Measurements from ENCODE around the gene ORC4. TPM values are rescaled to one million over a fixed set of nuclear protein-coding genes. Genes with fewer than 3 reads are reported as not detected.

Gene ORC4
- total RNA-seq, 4 donors from 2014 or later = 32.6 to 72.3 (median 51.8) TPM

- TF ChIP-seq POLR2A (IDR thresholded peaks at IDR 0.05) (no peak), POLR2AphosphoS5 (IDR thresholded peaks at IDR 0.05) (no peak), EP300 (IDR thresholded peaks at IDR 0.05) (no peak)
- TF ChIP-seq, protein P1, sequence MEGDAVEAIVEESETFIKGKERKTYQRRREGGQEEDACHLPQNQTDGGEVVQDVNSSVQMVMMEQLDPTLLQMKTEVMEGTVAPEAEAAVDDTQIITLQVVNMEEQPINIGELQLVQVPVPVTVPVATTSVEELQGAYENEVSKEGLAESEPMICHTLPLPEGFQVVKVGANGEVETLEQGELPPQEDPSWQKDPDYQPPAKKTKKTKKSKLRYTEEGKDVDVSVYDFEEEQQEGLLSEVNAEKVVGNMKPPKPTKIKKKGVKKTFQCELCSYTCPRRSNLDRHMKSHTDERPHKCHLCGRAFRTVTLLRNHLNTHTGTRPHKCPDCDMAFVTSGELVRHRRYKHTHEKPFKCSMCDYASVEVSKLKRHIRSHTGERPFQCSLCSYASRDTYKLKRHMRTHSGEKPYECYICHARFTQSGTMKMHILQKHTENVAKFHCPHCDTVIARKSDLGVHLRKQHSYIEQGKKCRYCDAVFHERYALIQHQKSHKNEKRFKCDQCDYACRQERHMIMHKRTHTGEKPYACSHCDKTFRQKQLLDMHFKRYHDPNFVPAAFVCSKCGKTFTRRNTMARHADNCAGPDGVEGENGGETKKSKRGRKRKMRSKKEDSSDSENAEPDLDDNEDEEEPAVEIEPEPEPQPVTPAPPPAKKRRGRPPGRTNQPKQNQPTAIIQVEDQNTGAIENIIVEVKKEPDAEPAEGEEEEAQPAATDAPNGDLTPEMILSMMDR (IDR thresholded peaks at IDR 0.05) = no peak
- H3K27me3 ChIP-seq = no peaks in the 10 kb centered on the region
- H3K4me1 ChIP-seq = peaks cover 0 to 26% (median 3%) of the 10 kb centered on the region in 3 donors
- no peaks in the 10 kb centered on the region for H3K9me3 ChIP-seq
- no peak overlapping the region for H3K4me3 ChIP-seq
- H3K36me3 ChIP-seq = peaks cover 0 to 50% of the 10 kb centered on the region in 2 donors
- ATAC-seq = no peak
- H3K27ac ChIP-seq = no peak overlapping the region
- 11 to 68% methylated on average over 3 of the region's 3 CpGs for WGBS, 2 donors (ENCODE audit: low coverage in 1 of 2)
Observed at GRCh38 chr2:147923846-147924245, 96.7 kb downstream of the ORC4 start.

GRCh38 chr2:147917161-147917560 lies 103.4 kb downstream of the ORC4 start:
- Histone ChIP-seq H3K27me3 (no peaks in the 10 kb centered on the region), H3K9me3 (no peaks in the 10 kb centered on the region), H3K27ac (no peak overlapping the region), H3K4me3 (no peak overlapping the region), H3K4me1 (peaks cover 0 to 19% (median 5%) of the 10 kb centered on the region in 3 donors), H3K36me3 (peaks cover 0 to 47% of the 10 kb centered on the region in 2 donors)
- TF ChIP-seq POLR2AphosphoS5 (IDR thresholded peaks at IDR 0.05) (no peak), POLR2A (IDR thresholded peaks at IDR 0.05) (no peak), EP300 (IDR thresholded peaks at IDR 0.05) (no peak)
- no peak for ATAC-seq
- WGBS, 2 donors (ENCODE audit: low coverage in 1 of 2) = 66 to 76% methylated on average over 4 of the region's 4 CpGs

- Histone ChIP-seq H3K27ac (no peak overlapping the region), H3K9me3 (no peaks in the 10 kb centered on the region), H3K27me3 (no peaks in the 10 kb centered on the region), H3K4me3 (no peak overlapping the region), H3K36me3 (peaks cover 0 to 47% of the 10 kb centered on the region in 2 donors), H3K4me1 (peaks cover 0 to 19% (median 5%) of the 10 kb centered on the region in 3 donors)
- ATAC-seq = no peak
- 71 to 88% methylated on average over 4 of the region's 4 CpGs for WGBS, 2 donors (ENCODE audit: low coverage in 1 of 2)
- TF ChIP-seq, protein P1 (IDR thresholded peaks at IDR 0.05) = no peak
- TF ChIP-seq POLR2AphosphoS5 (IDR thresholded peaks at IDR 0.05) (no peak), POLR2A (IDR thresholded peaks at IDR 0.05) (no peak), EP300 (IDR thresholded peaks at IDR 0.05) (no peak)
Observed at GRCh38 chr2:147916723-147917122, 103.8 kb downstream of the ORC4 start.

DNA sequence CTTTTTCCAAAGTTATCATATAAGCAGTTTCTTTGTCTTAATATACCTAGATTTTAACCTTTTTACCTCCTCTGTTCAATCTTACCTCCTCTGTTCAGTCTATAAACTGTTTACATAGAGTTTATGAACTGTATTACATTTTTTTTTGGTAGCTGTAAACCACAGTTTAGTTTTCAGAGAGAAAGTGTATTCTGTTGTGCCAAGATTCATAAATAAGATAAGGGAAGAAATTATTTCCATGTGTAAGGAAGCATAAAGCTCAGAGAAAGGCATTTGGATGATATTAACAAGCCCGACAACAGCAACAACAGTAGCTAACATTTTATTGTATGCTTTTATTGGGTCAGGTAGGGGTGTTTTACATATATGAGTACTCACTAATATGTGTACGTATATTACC lies 104.5 kb downstream of the ORC4 start:
- TF ChIP-seq POLR2A (IDR thresholded peaks at IDR 0.05) (no peak), POLR2AphosphoS5 (IDR thresholded peaks at IDR 0.05) (no peak), EP300 (IDR thresholded peaks at IDR 0.05) (no peak)
- TF ChIP-seq, protein P1 (IDR thresholded peaks at IDR 0.05) = no peak
- no peak overlapping the region for H3K27ac ChIP-seq
- no peaks in the 10 kb centered on the region for H3K27me3 ChIP-seq
- no peak overlapping the region for H3K4me3 ChIP-seq
- ATAC-seq = no peak
- H3K9me3 ChIP-seq = no peaks in the 10 kb centered on the region
- peaks cover 0 to 22% (median 5%) of the 10 kb centered on the region in 3 donors for H3K4me1 ChIP-seq
- H3K36me3 ChIP-seq = peaks cover 0 to 44% of the 10 kb centered on the region in 2 donors
- WGBS, 2 donors (ENCODE audit: low coverage in 1 of 2) = 80 to 96% methylated on average over 2 of the region's 2 CpGs

DNA sequence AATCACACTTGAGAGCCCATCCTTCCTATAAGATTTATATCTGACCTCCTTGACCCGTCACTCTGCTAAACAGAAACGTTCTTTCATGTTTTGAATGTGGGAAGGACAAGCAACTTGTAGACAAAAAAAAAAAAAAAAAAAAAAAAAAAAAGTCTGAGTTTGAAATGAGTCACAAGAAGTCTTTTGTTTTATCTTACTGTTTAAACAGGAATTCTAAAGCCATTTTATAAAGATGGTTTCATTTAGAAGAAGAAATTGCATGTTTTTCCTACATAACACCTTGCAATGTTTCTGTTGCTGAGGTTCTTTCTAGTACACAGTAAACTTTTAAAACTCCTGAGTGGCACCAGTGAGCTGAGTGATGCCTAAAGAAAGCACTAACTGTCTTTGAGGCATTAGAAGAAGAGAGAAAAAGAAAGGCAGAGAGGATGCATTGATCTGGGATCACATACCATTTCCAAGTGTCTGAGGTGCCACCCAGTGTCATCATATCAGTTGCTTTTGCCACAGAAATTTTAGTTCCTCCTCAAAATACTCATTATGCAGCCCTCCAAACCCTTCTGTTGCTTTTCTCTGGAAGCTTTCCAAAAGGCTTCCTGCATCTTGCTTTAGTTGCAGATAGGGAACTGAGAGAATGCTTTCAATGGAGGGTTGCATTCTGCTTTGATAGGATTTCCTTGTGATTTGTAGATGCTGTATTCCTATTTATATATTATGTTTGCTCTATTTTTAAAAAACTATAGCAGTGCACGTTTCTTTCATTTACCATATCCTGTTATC lies 106.6 kb downstream of the ORC4 start:
- H3K4me3 ChIP-seq = no peak overlapping the region
- H3K36me3 ChIP-seq = peaks cover 0 to 23% of the 10 kb centered on the region in 2 donors
- ATAC-seq = no peak
- no peaks in the 10 kb centered on the region for H3K27me3 ChIP-seq
- WGBS, 2 donors (ENCODE audit: low coverage in 1 of 2) = 0 to 25% methylated on average over 1 to 3 of the region's 3 CpGs
- no peak for TF ChIP-seq POLR2AphosphoS5 (IDR thresholded peaks at IDR 0.05)
- TF ChIP-seq, protein P1 (IDR thresholded peaks at IDR 0.05) = no peak
- no peak for TF ChIP-seq EP300 (IDR thresholded peaks at IDR 0.05)
- TF ChIP-seq POLR2A (IDR thresholded peaks at IDR 0.05) = no peak
- H3K9me3 ChIP-seq = no peaks in the 10 kb centered on the region
- peaks cover 0 to 32% (median 7%) of the 10 kb centered on the region in 3 donors for H3K4me1 ChIP-seq
- H3K27ac ChIP-seq = no peak overlapping the region
